OCI-LY7 (cell line): Measurements from ENCODE around the gene GIPC3.

Experiments used
- EZH2phosphoT487 ChIP-seq: fragments of 200-600 bp; sonication (generic); IDR thresholded peaks from 2 replicates; pipeline ENCODE4 v1.6.1; 2018; ENCODE audit warnings: low read depth, borderline replicate concordance, mild to moderate bottlenecking, mixed run types, antibody characterized with exemption, low read length, moderate library complexity, mixed read lengths
- TF ChIP-seq, protein P1 (sequence below): fragments of 200-600 bp; sonication (generic); conservative IDR thresholded peaks from 2 replicates; pipeline ENCODE4 v1.5.1; 2014; ENCODE audit warnings: mild to moderate bottlenecking, antibody characterized with exemption, low read length, moderate library complexity, mixed read lengths

DNA sequence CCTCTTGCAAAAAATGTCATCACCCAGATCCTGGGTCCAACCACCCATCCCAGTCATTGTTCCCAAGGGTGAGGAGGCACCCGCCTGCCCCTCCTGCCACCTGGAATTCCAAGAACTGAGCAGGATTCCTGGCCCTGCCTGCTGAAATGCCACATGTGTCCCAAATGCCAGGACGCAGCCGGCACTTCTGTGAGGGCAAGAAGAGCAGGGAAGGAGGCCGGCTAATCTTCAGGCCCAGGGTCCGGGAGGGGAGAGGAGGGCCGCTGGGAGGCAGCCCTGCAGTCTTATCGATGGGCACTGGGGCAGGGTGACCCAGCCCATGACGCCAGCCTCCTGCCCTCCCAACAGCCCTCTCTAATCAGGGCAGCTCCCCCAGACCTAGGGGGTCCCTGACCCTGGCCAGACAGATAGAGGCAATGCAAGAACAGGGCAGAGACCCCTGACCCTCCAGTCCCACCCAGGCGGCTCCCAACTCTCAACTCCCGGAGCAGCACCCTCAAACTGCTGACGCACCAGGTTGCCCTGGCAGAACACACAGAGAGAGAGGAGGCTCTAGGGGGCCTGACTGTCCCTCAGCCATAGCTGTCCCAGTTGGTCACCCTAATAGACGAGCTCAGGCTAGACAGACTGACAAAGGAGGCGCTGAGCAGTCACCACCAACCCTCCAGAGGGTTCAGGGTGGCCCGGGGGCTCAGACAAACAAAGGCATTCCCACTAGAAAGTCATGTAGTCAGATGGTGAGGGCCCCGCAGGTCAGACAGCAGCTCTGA lies 29.4 kb upstream of the GIPC3 start:
- TF ChIP-seq, protein P1, sequence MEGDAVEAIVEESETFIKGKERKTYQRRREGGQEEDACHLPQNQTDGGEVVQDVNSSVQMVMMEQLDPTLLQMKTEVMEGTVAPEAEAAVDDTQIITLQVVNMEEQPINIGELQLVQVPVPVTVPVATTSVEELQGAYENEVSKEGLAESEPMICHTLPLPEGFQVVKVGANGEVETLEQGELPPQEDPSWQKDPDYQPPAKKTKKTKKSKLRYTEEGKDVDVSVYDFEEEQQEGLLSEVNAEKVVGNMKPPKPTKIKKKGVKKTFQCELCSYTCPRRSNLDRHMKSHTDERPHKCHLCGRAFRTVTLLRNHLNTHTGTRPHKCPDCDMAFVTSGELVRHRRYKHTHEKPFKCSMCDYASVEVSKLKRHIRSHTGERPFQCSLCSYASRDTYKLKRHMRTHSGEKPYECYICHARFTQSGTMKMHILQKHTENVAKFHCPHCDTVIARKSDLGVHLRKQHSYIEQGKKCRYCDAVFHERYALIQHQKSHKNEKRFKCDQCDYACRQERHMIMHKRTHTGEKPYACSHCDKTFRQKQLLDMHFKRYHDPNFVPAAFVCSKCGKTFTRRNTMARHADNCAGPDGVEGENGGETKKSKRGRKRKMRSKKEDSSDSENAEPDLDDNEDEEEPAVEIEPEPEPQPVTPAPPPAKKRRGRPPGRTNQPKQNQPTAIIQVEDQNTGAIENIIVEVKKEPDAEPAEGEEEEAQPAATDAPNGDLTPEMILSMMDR: no peak
- no peak for TF ChIP-seq EZH2phosphoT487
